ENCODE data around the gene PNPLA7.
"Not testable (repeated sequence)": the region's sequence is repeated elsewhere in the genome, so short reads cannot be mapped to it uniquely, and the experiment has no call there.

DNA sequence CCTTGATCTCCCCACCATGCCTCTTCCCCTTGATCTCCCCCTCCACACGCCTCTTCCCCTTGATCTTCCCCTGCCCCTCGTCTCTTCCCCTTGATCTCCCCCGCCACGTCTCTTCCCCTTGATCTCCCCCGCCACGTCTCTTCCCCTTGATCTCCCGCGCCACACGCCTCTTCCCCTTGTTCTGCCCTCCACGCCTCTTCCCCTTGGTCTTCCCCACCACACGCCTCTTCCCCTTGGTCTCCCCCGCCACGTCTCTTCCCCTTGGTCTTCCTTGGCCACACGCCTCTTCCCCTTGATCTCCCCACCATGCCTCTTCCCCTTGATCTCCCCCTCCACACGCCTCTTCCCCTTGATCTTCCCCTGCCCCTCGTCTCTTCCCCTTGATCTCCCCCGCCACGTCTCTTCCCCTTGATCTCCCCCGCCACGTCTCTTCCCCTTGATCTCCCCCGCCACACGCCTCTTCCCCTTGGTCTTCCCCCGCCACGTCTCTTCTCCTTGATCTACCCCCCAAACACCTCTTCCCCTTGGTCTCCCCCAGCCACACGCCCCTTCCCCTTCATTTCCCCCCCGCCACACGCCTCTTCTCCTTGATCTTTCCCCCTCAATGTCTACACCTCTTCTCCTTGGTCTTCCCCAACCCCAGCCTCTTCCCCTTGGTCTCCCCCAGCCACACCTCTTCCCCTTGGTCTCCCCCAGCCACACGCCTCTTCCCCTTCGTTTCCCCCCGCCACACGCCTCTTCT is 98.8 kb downstream of the PNPLA7 start:
- TF ChIP-seq POLR2A, CTCF (IDR thresholded peaks at IDR 0.05): not testable (repeated sequence)
